Effector memory CD8-positive, alpha-beta T cell (primary cell): ENCODE results near the gene FOXN3.
"Not testable (repeated sequence)": the region's sequence is repeated elsewhere in the genome, so short reads cannot be mapped to it uniquely, and the experiment has no call there.

Source experiments
- ATAC-seq: fragments of 150-1000 bp; cut with Tn5 transposase; replicated peaks from 2 replicates; pipeline ENCODE4 v1.10.0; 2021; ENCODE audit warnings: mild to moderate bottlenecking, moderate library complexity
- DNase-seq, 3 experiments: peaks; one replicate each; pipeline ENCODE4 v3.0.0; 2021
- H3K27ac Mint-ChIP-seq, 2 donors: one replicate each; pipeline ENCODE4 v1.8.0; 2022; ENCODE audit warnings: mild to moderate bottlenecking in 2 of 2, mixed read lengths in 2 of 2, moderate library complexity in 2 of 2
- H3K27me3 Mint-ChIP-seq, 2 donors: one replicate each; pipeline ENCODE4 v1.8.0; 2022; ENCODE audit warnings: mixed read lengths in 2 of 2
- H3K36me3 Mint-ChIP-seq: one replicate; pipeline ENCODE4 v1.8.0; 2022; ENCODE audit warnings: mild to moderate bottlenecking, moderate library complexity, mixed read lengths; ENCODE audit not compliant: insufficient read depth
- H3K4me1 Mint-ChIP-seq, 2 donors: one replicate each; pipeline ENCODE4 v1.8.0; 2022; ENCODE audit warnings: low read depth in 2 of 2, mixed read lengths in 2 of 2
- H3K4me3 Mint-ChIP-seq, 2 donors: one replicate each; pipeline ENCODE4 v1.8.0; 2022; ENCODE audit warnings: mild to moderate bottlenecking in 2 of 2, mixed read lengths in 2 of 2, moderate library complexity in 2 of 2
- H3K9me3 Mint-ChIP-seq, 2 donors: one replicate each; pipeline ENCODE4 v1.8.0; 2022; ENCODE audit warnings: mixed read lengths in 2 of 2

The FOXN3 gene

DNA sequence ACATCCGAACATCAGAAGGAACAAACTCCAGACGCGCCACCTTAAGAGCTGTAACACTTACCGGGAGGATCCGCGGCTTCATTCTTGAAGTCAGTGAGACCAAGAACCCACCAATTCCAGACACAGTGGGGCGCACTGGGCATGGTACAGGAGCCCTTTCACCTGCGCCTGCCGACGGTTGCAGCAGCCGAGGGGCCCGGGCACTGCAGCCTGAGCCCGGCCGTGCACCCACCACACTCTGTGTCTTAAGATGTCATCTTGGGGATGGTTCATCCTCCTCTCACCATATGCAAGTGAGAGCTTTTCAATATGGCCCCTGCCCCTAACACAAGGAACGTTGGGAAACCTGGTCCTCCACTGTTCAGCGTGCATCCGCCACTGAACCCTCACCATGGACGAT, 304.3 kb downstream of the FOXN3 start:
- no peaks in the 10 kb centered on the region for H3K36me3 Mint-ChIP-seq
- H3K27me3 Mint-ChIP-seq = peaks cover 52 to 88% of the 10 kb centered on the region in 2 donors
- no peak overlapping the region for H3K4me3 Mint-ChIP-seq
- H3K9me3 Mint-ChIP-seq = no peaks in the 10 kb centered on the region
- H3K27ac Mint-ChIP-seq = no peak overlapping the region
- ATAC-seq (no peak), DNase-seq (no peak)
- H3K4me1 Mint-ChIP-seq = no peaks in the 10 kb centered on the region

DNA sequence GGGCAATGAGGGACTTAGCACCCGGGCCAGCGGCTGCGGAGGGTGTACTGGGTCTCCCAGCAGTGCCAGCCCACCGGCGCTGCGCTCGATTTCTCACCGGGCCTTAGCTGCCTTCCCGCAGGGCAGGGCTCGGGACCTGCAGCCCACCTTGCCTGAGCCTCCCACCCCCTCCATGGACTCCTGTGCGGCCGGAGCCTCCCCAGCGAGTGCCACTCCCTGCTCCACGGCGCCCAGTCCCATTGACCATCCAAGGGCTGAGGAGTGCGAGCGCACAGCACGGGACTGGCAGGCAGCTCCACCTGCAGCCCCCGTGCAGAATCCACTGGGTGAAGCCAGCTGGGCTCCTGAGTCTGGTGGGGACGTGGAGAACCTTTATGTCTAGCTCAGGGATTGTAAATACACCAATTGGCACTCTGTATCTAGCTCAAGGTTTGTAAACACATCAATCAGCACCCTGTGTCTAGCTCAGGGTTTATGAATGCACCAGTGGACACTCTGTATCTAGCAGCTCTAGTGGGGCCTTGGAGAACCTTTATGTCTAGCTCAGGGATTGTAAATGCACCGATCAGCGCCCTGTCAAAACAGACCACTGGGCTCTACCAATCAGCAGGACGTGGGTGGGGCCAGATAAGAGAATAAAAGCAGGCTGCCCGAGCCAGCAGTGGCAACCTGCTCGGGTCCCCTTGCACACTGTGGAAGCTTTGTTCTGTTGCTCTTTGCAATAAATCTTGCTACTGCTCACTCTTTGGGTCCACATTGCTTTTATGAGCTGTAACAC, 305.1 kb downstream of the FOXN3 start:
- H3K9me3 Mint-ChIP-seq, H3K4me3 Mint-ChIP-seq: not testable (repeated sequence)
- peaks cover 53 to 88% of the 10 kb centered on the region in 2 donors for H3K27me3 Mint-ChIP-seq

DNA sequence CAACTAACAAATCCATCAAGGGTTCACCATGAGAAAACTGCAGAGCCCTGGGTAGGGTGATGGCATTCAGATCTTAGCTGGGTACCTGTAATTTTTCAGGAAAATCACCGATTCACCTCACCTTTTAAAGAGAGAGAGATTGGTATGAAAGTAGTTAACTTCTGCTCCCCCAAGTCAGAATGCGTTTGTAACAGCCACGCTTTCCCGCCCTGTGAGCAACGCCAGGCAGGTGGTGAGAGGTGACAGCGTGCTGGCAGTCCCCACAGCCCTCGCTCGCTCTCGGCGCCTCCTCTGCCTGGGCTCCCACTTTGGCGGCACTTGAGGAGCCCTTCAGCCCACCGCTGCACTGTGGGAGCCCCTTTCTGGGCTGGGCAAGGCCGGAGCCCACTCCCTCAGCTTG, 305.8 kb downstream of the FOXN3 start:
- H3K27me3 Mint-ChIP-seq = peaks cover 52 to 86% of the 10 kb centered on the region in 2 donors
- DNase-seq, ATAC-seq, H3K4me1 Mint-ChIP-seq, H3K36me3 Mint-ChIP-seq, H3K9me3 Mint-ChIP-seq, H3K4me3 Mint-ChIP-seq, H3K27ac Mint-ChIP-seq: not testable (repeated sequence)

More for the DNA sequence above, 305.1 kb downstream of the FOXN3 start:
- not testable (repeated sequence) for DNase-seq, H3K4me1 Mint-ChIP-seq, ATAC-seq, H3K36me3 Mint-ChIP-seq, H3K27ac Mint-ChIP-seq

DNA sequence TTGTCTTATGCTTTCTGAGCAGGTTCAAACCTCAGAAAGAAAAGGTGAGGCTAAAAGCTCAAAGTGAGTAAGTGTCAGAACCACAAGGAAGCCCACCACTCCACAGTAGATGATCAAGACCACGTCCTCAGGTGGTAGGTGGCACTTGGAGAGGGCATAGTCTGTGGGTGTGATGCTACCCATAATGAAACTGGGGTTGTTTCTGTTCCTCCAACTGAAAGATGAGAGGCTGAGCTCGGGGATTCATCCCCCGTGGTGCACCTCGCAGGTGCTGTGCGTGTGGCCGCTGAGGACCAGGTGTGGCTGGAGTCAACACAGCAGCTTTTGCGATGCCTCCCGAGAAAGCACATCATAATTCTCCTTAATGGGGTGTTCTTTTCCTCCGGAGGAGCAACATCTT, 306.9 kb downstream of the FOXN3 start:
- Mint-ChIP-seq H3K9me3 (no peaks in the 10 kb centered on the region), H3K4me3 (no peak overlapping the region), H3K27me3 (peaks cover 47 to 75% of the 10 kb centered on the region in 2 donors), H3K4me1 (no peaks in the 10 kb centered on the region), H3K36me3 (no peaks in the 10 kb centered on the region), H3K27ac (no peak overlapping the region)
- ATAC-seq (no peak), DNase-seq (no peak)

DNA sequence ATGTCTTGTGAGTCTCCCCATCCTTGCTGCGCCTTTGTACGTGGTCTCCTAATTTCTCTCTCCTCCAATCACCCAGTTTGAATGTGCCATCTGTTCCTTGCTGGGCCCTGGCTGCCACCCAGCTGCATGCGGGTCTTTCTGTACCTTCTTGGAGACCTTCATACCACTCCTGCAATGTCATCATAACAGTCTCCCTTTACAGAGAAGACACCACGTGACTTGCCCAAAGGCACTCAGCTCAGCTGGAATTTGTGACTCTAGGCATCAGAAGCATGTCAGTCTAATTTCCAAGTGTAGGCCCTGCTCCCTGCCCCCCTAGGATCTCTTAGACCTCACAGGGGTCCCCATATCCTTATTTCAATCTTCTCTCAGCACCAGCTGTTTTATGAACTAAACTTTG, 308.4 kb downstream of the FOXN3 start:
- Mint-ChIP-seq H3K9me3 (no peaks in the 10 kb centered on the region), H3K4me3 (no peak overlapping the region), H3K27ac (no peak overlapping the region), H3K27me3 (peaks cover 46 to 75% of the 10 kb centered on the region in 2 donors), H3K4me1 (no peaks in the 10 kb centered on the region), H3K36me3 (no peaks in the 10 kb centered on the region)
- DNase-seq (no peak), ATAC-seq (no peak)

DNA sequence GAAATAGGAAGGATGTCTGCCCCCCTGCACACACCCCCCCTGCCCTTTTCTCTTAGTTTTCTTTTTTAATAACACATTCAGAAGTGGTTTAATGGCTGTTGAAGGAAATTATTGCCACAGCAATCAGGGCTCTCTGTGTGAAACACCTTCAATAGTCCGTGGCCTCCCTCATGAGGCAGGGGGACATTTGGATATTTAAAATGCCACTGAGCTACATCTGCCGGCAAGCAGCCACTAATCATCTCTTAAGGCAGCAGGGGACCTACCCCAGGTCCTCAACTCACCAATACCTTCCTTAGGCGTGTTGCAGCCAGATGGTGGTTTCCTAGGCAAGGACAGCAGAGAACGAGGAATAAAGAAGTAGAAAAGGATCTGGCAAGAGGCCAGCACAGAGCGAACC, 309.4 kb downstream of the FOXN3 start:
- Mint-ChIP-seq H3K4me3 (no peak overlapping the region), H3K27me3 (peaks cover 50 to 74% of the 10 kb centered on the region in 2 donors), H3K36me3 (no peaks in the 10 kb centered on the region), H3K4me1 (no peaks in the 10 kb centered on the region), H3K9me3 (no peaks in the 10 kb centered on the region), H3K27ac (no peak overlapping the region)
- ATAC-seq (no peak), DNase-seq (no peak)
